ENCODE measurements around the gene NIN.

GRCh38 chr14:50853891-50854290 is 22.9 kb upstream of the NIN start:
- TF ChIP-seq, protein P1, sequence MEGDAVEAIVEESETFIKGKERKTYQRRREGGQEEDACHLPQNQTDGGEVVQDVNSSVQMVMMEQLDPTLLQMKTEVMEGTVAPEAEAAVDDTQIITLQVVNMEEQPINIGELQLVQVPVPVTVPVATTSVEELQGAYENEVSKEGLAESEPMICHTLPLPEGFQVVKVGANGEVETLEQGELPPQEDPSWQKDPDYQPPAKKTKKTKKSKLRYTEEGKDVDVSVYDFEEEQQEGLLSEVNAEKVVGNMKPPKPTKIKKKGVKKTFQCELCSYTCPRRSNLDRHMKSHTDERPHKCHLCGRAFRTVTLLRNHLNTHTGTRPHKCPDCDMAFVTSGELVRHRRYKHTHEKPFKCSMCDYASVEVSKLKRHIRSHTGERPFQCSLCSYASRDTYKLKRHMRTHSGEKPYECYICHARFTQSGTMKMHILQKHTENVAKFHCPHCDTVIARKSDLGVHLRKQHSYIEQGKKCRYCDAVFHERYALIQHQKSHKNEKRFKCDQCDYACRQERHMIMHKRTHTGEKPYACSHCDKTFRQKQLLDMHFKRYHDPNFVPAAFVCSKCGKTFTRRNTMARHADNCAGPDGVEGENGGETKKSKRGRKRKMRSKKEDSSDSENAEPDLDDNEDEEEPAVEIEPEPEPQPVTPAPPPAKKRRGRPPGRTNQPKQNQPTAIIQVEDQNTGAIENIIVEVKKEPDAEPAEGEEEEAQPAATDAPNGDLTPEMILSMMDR (conservative IDR thresholded peaks at IDR 0.05 in 1 of 2, IDR thresholded peaks at IDR 0.05 in 1 of 2; ENCODE audit: extremely low read depth in 1 of 2, insufficient read depth in 1 of 2, low read depth in 1 of 2, low read length in 2 of 2) = no peak
- TF ChIP-seq EZH2 (IDR thresholded peaks at IDR 0.05; ENCODE audit: borderline replicate concordance, low read length) = no peak

Measured in mammary epithelial cell (primary cell).